HG03139 (cell line): ENCODE results near the gene GFOD1.
"Not testable (repeated sequence)": the region's sequence is repeated elsewhere in the genome, so short reads cannot be mapped to it uniquely, and the experiment has no call there.

Source experiments
- ATAC-seq: cut with Tn5 transposase; IDR thresholded peaks from one replicate; pipeline ENCODE4 v1.9.1; 2021; ENCODE audit not compliant: unreplicated experiment

GFOD1 gene

GRCh38 chr6:13407709-13408695 is 79.4 kb downstream of the GFOD1 start:
- no peak for ATAC-seq

GRCh38 chr6:13407368-13407708 is 80.1 kb downstream of the GFOD1 start:
- ATAC-seq = no peak

- no peak for ATAC-seq
Observed at GRCh38 chr6:13406781-13407180, 80.6 kb downstream of the GFOD1 start.

DNA sequence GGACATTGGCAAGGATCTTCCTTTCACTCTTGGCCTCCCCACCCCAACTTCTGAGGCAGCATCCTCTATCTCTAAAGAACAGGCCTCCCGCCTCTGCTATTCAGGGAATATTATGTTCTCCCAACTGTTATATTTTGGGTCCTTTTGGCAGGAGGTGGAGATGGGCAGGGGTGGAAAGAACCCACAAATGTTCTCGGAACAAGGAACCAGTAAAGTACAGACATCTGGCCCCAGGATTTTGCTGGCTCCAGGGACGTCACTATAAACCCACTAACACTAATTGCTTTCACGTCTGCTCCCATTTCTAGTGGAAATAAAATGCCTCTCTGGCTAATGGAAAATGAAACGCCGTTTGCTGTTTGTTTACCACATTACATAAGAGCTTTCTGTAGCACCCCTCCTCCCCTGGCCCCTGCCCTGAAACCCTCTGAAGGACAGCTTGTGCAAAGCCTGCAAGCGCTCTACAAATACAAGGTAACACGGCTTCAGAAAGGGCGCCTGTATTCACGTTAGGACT is 81.4 kb downstream of the GFOD1 start:
- no peak for ATAC-seq

DNA sequence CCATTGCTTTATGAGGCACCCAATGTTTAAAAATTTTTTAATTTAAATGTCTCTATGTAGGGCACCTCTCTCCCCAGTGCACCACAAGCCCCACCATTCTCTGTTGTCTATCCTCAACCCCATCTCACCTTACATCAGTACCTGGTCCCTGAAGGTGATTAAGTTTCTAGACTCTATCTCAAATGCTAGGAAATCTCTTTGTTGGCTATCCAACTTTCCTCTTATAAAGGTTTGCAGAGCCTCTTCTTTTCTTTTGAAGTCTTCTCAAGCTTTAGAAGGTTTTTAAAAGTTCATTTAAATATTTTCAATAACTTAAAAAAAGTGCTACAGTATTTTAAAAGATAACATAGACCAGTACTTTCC is 82.5 kb downstream of the GFOD1 start:
- ATAC-seq = no peak

DNA sequence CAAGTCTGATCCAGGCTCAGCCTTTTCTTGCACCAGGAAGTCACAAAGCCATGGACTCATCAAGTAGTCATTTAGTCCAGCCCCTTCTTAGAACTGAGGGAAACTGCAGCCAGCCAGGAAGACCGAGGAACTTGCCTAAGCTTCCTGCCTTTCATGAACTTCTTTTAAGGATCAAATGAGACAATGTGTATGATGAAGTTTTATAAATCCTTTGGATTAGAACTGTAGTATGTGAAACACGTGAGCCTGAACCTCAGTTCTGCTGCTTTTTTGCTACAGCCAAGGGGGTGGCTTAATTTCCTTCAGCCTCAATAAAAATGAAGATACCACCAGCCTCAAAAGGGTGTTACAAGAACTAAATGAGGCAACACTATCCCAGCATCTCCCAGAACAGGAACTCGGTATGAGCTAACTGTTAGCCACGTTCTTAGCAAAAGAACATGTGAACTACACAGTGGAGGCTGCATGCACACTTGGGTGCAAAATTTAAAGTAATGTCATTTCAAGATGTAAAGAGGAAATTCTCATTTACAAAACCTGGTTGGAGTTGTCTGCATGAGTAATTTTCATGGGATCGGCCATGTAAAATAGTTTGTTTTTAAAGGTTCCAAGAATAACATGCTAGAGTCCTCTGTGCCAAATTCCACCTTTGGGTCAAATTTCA is 83.0 kb downstream of the GFOD1 start:
- ATAC-seq = no peak

DNA sequence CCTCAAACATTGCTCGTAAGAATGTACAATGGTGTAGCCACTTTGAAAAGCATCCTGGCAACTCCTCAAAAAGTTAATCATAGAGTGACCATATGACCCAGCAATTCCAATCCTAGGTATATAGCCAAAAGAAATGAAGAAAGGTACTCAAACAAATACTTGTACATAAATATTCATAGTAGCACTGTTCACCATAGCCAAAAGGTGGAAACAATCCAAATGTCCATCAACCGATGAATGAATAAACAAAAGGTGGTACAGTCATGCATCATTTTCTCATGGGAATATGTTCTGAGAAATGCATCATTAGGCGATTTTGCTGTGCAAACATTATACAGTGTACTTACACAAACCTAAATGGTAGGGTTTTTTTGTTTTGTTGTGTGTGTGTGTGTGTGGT is 84.7 kb downstream of the GFOD1 start:
- ATAC-seq = no peak

DNA sequence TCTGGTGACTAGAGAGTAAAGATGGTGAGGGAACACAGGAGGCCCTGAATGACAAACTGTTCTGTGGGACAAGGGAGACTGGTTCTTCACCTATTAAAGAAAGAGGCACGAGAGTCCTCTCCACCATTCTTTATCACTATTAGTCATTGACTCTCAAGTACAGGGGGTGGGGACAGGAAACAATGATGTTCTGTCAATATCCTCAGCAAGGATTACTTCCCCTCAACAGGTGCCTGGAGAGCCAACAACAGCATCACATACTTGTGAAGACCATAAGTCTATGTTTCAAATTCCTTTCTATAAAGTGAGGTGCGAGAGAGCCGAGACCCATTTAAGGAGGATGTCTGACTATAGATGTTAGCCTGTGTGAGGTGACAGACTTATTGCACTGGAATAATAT is 86.6 kb downstream of the GFOD1 start:
- ATAC-seq = no peak

GRCh38 chr6:13398421-13398994 is 88.9 kb downstream of the GFOD1 start:
- no peak for ATAC-seq

DNA sequence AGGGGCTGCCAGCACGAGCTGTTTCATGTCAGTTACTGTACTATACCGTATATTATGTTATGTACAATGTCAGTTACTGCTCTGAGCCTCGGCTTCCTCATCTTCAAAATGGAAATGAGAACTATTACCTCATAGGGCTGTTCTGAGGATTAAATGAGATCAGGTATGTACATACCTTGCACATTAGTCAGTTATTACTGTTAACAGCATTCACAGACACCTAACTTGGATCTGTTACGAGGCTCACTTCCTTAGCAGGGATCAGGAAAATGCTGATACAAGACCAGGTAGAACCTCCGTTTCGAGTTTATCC is 89.4 kb downstream of the GFOD1 start:
- ATAC-seq = no peak

DNA sequence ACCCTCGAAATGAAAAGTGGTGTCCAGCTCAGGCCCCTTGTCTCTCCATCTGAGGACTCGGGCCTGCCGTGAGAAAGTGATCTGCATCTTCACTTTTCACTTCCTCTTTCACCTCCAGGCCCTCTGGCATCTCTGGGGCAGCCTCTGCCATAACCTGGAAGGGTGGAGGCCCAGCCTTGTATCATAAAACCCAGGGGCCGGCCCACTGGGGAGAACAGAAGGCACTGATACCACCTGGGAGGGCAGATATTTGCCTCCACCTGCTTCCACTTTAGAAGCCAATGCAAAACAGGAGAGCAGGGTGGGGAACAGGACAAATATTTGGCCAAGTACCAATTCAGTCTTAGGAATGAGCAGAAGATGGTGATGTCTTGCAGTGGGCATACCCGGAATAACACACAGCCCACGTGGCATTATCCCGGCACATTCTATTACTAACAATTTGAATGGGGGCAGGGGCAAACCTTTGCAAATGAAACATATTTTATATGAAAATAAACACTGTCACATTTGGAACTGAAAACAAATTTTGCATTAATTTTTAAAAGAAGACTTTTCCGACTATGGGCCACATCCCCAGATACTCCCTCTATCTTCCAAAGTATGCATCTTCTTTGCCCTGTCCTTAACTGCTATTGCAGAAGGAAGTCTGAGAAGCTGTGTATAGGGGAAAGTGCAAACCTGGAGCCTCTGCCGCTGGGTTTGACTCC is 89.9 kb downstream of the GFOD1 start:
- peak; percentile 75 for ATAC-seq

DNA sequence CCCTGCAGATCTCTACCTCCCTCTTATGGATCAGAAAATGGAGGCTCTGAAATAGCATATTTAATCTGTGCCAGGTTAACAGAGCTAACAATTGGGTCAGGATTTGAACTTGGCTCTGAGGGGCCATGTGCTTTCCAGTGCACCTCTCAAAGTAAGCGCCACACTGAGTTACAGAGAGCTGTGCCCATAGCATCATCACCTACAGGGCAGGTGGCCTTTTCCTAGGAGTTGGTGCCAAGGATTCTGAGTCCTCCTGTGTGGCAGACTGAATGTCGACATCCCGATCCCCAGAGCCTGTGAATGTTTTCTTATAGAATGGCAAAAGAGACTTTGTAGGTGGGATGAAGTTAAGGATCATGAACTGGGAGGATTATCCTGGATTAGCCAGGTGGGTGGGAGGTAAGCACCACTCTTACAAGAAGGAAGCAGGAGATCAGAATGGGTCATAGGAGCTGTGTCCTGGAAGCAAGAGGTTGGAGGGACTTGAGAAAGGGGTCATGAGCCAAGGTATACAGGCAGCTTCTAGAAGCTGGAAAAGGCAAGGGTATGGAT is 91.1 kb downstream of the GFOD1 start:
- ATAC-seq = no peak

DNA sequence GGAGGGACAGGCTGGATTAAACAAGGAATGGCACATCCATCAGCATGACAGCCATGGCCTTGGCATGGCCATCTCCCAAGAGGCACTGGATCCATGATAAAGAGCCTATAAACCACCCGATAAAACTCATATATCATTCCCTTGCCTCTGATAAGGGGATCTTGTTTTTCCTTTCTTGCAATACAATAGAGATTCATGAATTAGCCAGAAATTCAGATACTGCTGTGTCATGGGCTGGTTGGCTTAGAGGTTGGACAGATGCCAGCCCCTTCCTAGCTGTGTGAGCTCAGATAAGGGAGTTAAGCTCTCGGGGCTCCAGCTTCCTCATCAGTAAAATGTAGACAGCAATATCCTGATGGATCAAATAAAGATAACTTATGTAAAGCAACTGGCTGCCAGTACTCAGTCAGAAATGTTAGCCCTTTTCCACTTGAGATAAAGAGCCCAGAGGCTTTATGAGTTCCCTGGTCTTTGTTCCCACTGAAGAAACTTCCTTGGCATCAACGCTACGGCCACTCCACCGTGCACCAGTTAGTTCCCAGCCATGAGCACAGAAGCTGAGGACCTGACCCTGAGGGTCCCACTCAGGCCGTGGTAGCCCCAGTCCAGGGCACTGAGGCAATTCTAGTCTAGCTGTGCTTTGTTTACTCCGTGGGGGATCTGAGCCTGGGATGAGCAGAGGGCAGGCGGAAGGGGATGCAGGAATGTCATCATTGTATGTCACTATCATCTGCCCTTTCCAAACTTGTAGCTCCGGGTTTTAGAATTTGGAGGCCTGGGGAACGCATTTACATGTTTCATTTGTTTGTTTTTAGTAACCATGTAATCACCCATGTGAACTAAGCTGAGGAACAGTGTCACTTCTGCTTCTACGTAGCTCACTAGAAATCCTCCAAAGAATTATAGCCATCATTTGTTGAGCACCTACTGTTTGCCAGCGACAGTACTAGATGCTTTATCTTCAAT is 91.8 kb downstream of the GFOD1 start:
- no peak for ATAC-seq

DNA sequence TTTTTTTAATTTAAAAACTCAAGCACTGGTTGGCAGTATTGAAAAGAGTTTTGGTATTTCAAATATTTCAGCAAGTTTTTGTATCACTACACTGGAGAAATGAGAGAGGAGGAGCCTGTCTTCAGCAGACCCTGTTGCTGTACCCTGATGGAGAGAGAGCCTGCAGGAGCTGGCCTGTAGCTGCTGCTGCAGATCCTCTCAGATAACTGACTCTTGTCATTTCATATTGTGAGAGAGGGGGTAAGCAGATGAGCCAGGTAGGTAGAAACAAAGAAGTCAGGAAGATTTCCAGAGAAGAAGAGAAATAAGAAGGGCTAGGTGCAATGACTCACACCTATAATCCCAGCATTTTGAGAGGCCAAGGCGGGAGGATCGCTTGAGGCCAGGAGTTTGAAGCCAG is 94.9 kb downstream of the GFOD1 start:
- no peak for ATAC-seq

DNA sequence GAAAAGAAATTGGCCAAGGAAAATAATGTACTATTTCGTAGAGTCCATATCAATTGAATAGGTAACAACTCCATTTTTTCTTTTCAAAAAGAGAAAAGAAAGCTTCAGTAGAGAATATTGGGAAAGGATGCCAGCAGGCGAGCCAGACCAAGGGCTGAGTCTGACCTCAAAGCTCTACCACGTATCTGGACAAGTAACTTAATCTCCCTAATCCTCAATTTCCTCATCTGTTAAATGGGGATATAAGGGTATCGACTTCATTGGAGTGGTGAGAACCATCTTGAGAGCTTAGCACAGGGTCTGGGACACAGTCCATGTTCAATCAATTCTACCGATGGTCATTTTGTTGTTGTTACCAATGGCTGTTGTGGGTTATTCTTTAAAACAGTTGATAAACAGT is 95.9 kb downstream of the GFOD1 start:
- no peak for ATAC-seq

DNA sequence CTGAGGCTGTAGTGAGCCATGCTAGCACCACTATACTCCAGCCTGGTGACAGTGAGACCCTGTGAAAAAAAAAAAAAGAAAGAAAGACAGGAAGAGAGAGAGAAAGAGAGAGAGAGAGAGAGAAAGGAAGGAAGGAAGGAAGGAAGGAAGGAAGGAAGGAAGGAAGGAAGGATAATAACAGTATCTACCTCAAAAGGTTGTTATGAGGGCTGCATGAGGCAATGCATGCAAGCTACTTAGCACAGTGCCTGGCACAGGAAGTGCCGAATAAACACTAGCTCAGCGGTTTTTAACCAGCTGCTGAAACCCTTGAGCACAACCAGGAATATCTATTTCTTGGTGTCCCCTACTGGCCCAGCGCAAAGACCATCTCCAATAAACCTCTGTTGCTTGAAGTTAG is 96.7 kb downstream of the GFOD1 start:
- ATAC-seq = no peak

DNA sequence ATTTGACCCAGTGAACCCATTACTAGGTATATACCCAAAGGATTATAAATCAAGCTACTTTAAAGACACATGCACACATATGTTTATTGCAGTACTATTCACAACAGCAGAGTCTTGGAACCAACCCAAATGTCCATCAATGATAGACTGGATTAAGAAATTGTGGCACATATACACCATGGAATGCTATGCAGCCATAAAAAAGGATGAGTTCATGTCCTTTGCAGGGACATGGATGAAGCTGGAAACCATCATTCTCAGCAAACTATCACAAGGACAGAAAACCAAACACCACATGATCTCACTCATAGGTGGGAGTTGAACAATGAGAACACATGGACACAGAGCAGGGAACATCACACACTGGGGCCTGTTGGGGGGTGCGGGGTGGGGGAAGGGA is 98.2 kb downstream of the GFOD1 start:
- ATAC-seq = not testable (repeated sequence)

DNA sequence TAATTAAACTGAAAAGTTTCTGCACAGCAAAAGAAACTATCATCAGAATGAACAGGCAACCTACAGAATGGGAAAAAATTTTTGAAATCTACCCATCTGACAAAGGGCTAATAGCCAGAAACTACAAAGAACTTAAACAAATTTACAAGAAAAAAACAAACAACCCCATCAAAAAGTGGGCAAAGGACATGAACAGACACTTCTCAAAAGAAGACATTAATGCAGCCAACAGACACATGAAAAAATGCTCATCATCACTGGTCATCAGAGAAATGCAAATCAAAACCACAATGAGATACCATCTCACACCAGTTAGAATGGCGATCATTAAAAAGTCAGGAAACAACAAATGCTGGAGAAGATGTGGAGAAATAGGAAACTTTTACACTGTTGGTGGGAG is 98.6 kb downstream of the GFOD1 start:
- ATAC-seq = not testable (repeated sequence)

GRCh38 chr6:13384966-13385365 is 102.4 kb downstream of the GFOD1 start:
- ATAC-seq = no peak

DNA sequence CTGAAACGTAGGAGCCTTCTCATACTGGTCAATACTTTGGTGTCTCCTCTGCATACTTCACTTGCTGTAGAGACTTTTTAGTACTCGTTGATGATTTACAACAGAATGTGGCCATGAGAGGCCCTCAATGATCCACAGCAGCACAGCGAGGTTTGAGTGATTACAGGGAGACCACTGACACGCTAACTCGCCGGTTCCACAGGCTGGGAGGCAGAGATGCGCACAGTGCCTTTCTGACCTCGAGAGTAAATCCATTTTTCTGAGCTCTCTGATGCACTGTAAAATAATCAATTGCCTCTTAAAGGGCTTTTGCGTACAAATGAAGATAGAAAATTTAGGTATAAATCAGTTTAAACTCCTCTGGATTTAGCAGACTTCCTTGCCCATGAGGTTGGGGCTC is 102.9 kb downstream of the GFOD1 start:
- ATAC-seq = no peak
